H1 (cell line): ENCODE measurements around the gene DEK. TPM values are rescaled to one million over a fixed set of nuclear protein-coding genes. Genes with fewer than 3 reads are reported as not detected.

Experiments
- CTCF ChIA-PET: fragments of 300-600 bp; sonication (Branson Sonifier 250); formaldehyde crosslinking; loops from one replicate; lab custom pipeline; 2021; ENCODE audit not compliant: partially characterized antibody; lab: Charles Lee
- POLR2A ChIA-PET: fragments of 300-600 bp; sonication (Branson Sonifier 250); formaldehyde crosslinking; loops from one replicate; lab custom pipeline; 2021; ENCODE audit warnings: inconsistent platforms; ENCODE audit not compliant: partially characterized antibody; lab: Charles Lee
- DNase-seq, 2 experiments: peaks; one replicate each; pipeline versions ENCODE4 v3.0.0 to v3.0.0-alpha.2; 2010 to 2022; ENCODE audit warnings: low spot score in 2 of 2, low read depth in 1 of 2, mixed read lengths in 1 of 2
- FAIRE-seq: peaks from 2 replicates; lab custom pipeline; 2011; peaks lifted over from hg19 to GRCh38; lab: Jason Lieb, UNC
- H2AFZ ChIP-seq: 2 replicates; pipeline ENCODE4 v1.8.1; 2012; ENCODE audit warnings: low read length, inconsistent platforms
- H2AK5ac ChIP-seq: 2 replicates; pipeline ENCODE4 v1.6.1; 2013; ENCODE audit warnings: low read depth, low read length
- H2BK120ac ChIP-seq: replicated peaks from 2 replicates; pipeline ENCODE3; 2013; ENCODE audit warnings: low read depth, low read length, inconsistent platforms
- H2BK12ac ChIP-seq: 2 replicates; pipeline ENCODE4 v1.6.1; 2013; ENCODE audit warnings: low read depth, low read length
- H2BK15ac ChIP-seq: 2 replicates; pipeline ENCODE4 v1.6.1; 2013; ENCODE audit warnings: low read length
- H2BK20ac ChIP-seq: 2 replicates; pipeline ENCODE4 v1.6.1; 2013; ENCODE audit warnings: low read length
- H2BK5ac ChIP-seq: 2 replicates; pipeline ENCODE4 v1.6.1; 2013; ENCODE audit warnings: low read depth, low read length
- H3K14ac ChIP-seq: 2 replicates; pipeline ENCODE4 v1.6.1; 2013; ENCODE audit warnings: inconsistent platforms; ENCODE audit not compliant: insufficient read length
- H3K18ac ChIP-seq: 2 replicates; pipeline ENCODE4 v1.6.1; 2013; ENCODE audit warnings: low read length; ENCODE audit errors: extremely low read depth
- H3K23ac ChIP-seq: 2 replicates; pipeline ENCODE4 v1.6.1; 2013; ENCODE audit warnings: inconsistent platforms; ENCODE audit not compliant: insufficient read length
- H3K23me2 ChIP-seq: 2 replicates; pipeline ENCODE4 v1.6.1; 2013; ENCODE audit warnings: low read depth, low read length
- H3K27ac ChIP-seq: 2 replicates; pipeline ENCODE4 v1.6.1; 2011; ENCODE audit warnings: low read depth, low read length, inconsistent platforms
- H3K27me3 ChIP-seq, 4 experiments: replicated peaks in 1 of 4; 1 replicate in 1 of 4; 2 replicates in 3 of 4; pipeline versions ENCODE4 v1.6.1 to v1.8.1; 2011 to 2013; ENCODE audit warnings: low read length in 3 of 4, mild to moderate bottlenecking in 3 of 4, inconsistent platforms in 2 of 4, mixed read lengths in 2 of 4, moderate library complexity in 1 of 4; ENCODE audit not compliant: control insufficient read depth in 3 of 4, insufficient read depth in 3 of 4; ENCODE audit errors: extremely low read depth in 1 of 4
- H3K36me3 ChIP-seq, 4 experiments: 2 replicates each; pipeline versions ENCODE4 v1.6.1 to v1.8.1; 2011 to 2013; ENCODE audit warnings: mild to moderate bottlenecking in 4 of 4, low read length in 3 of 4, moderate library complexity in 2 of 4, control low read depth in 1 of 4, inconsistent platforms in 1 of 4; ENCODE audit not compliant: insufficient read depth in 4 of 4, control insufficient read depth in 2 of 4
- H3K4ac ChIP-seq: replicated peaks from 2 replicates; pipeline ENCODE3; 2013; ENCODE audit warnings: low read length, low read depth, mixed read lengths, inconsistent platforms; ENCODE audit not compliant: insufficient read length
- H3K4me1 ChIP-seq, 4 experiments: replicated peaks in 1 of 4; 1 replicate in 1 of 4; 2 replicates in 3 of 4; pipeline versions ENCODE4 v1.6.1 to v1.8.1; 2011 to 2013; ENCODE audit warnings: low read length in 3 of 4, inconsistent platforms in 2 of 4, mixed read lengths in 1 of 4; ENCODE audit not compliant: insufficient read depth in 4 of 4, control insufficient read depth in 3 of 4
- H3K4me2 ChIP-seq, 2 experiments: 2 replicates each; pipeline versions ENCODE4 v1.6.1 to v1.8.1; 2011 to 2013; ENCODE audit warnings: low read depth in 2 of 2, low read length in 2 of 2, control low read depth in 1 of 2, inconsistent platforms in 1 of 2, mild to moderate bottlenecking in 1 of 2; ENCODE audit not compliant: insufficient read depth in 1 of 2
- H3K4me3 ChIP-seq, 4 experiments: fragments of 200-600, 300-600 bp in 1 of 4; sonication (generic), shearing (Covaris generic), sonication (Bioruptor Twin) in 1 of 4; 2 replicates each; pipeline versions ENCODE4 v1.5.1 to v1.8.1; 2011 to 2016; ENCODE audit warnings: low read length in 4 of 4, low read depth in 3 of 4, control low read depth in 2 of 4, inconsistent platforms in 2 of 4, mild to moderate bottlenecking in 2 of 4, mixed read lengths in 1 of 4, moderate library complexity in 1 of 4; ENCODE audit not compliant: insufficient read depth in 2 of 4; ENCODE audit errors: extremely low read depth in 1 of 4
- H3K56ac ChIP-seq: replicated peaks from 2 replicates; pipeline ENCODE3; 2013; ENCODE audit warnings: low read depth, mild to moderate bottlenecking, mixed read lengths, low read length, inconsistent platforms; ENCODE audit not compliant: insufficient read length
- H3K79me1 ChIP-seq: 2 replicates; pipeline ENCODE4 v1.6.1; 2013; ENCODE audit warnings: low read depth, low read length, control low read depth
- H3K79me2 ChIP-seq, 2 experiments: 2 replicates each; pipeline versions ENCODE4 v1.6.1 to v1.8.1; 2012 to 2013; ENCODE audit warnings: low read length in 2 of 2, mild to moderate bottlenecking in 2 of 2, inconsistent platforms in 1 of 2; ENCODE audit not compliant: insufficient read depth in 2 of 2, control insufficient read depth in 1 of 2
- H3K9ac ChIP-seq, 4 experiments: replicated peaks in 1 of 4; 1 replicate in 1 of 4; 2 replicates in 3 of 4; pipeline versions ENCODE4 v1.6.1 to v1.8.1; 2011 to 2013; ENCODE audit warnings: low read depth in 3 of 4, low read length in 3 of 4, control low read depth in 2 of 4, mild to moderate bottlenecking in 2 of 4, moderate library complexity in 2 of 4, inconsistent platforms in 1 of 4; ENCODE audit errors: extremely low read depth in 1 of 4
- H3K9me3 ChIP-seq, 2 experiments: 2 replicates each; pipeline versions ENCODE4 v1.6.1 to v1.8.1; 2012 to 2013; ENCODE audit warnings: mild to moderate bottlenecking in 2 of 2, moderate library complexity in 2 of 2, control low read depth in 1 of 2, inconsistent platforms in 1 of 2, low read depth in 1 of 2, low read length in 1 of 2, mixed read lengths in 1 of 2; ENCODE audit not compliant: insufficient read depth in 2 of 2
- H4K20me1 ChIP-seq, 2 experiments: replicated peaks in 1 of 2; 2 replicates each; pipeline versions ENCODE3 to v1.8.1; 2011 to 2013; ENCODE audit warnings: inconsistent platforms in 2 of 2, low read length in 2 of 2, mild to moderate bottlenecking in 1 of 2; ENCODE audit not compliant: insufficient read depth in 2 of 2, control insufficient read depth in 1 of 2
- H4K5ac ChIP-seq: 2 replicates; pipeline ENCODE4 v1.6.1; 2013; ENCODE audit warnings: low read length, low read depth, mixed read lengths, inconsistent platforms; ENCODE audit not compliant: insufficient read length
- H4K8ac ChIP-seq: 2 replicates; pipeline ENCODE4 v1.8.0; 2013; ENCODE audit warnings: mild to moderate bottlenecking, moderate library complexity, low read length, inconsistent platforms; ENCODE audit not compliant: insufficient read depth; ENCODE audit errors: extremely low read depth
- H4K91ac ChIP-seq: replicated peaks from 2 replicates; pipeline ENCODE3; 2013; ENCODE audit warnings: low read length, mixed read lengths, inconsistent platforms; ENCODE audit not compliant: insufficient read length
- ASH2L ChIP-seq: fragments of 200-600, 300-600 bp; sonication (generic); IDR thresholded peaks from one replicate; pipeline ENCODE4 v1.7.1; 2017; ENCODE audit warnings: low read length
- CHD2 ChIP-seq: IDR thresholded peaks from 2 replicates; pipeline ENCODE4 v1.6.1; 2012; ENCODE audit warnings: low read length, improper control_type of control experiment
- CTBP2 ChIP-seq: IDR thresholded peaks from 2 replicates; pipeline ENCODE4 v1.7.0; 2011; ENCODE audit warnings: borderline replicate concordance, mild to moderate bottlenecking, moderate library complexity, mixed read lengths, low read length; ENCODE audit not compliant: insufficient read depth, insufficient read length
- KDM4A ChIP-seq: IDR thresholded peaks from one replicate; pipeline ENCODE4 v1.7.1; 2012; ENCODE audit warnings: low read depth, mild to moderate bottlenecking, moderate library complexity, low read length, inconsistent platforms; ENCODE audit not compliant: severe bottlenecking
- KDM5A ChIP-seq: fragments of 200-600 bp; IDR thresholded peaks from 2 replicates; pipeline ENCODE4 v1.7.1; 2012; ENCODE audit warnings: mild to moderate bottlenecking, low read length, inconsistent platforms, mixed read lengths
- SIX5 ChIP-seq: IDR thresholded peaks from 2 replicates; pipeline ENCODE4 v1.6.1; 2011; ENCODE audit warnings: mild to moderate bottlenecking, low read depth, low read length
- SP1 ChIP-seq: IDR thresholded peaks from 2 replicates; pipeline ENCODE4 v1.6.1; 2011; ENCODE audit warnings: low read depth, low read length
- TBP ChIP-seq: IDR thresholded peaks from 2 replicates; pipeline ENCODE4 v1.6.1; 2011; ENCODE audit warnings: low read depth, low read length, improper control_type of control experiment
- WGBS, 2 experiments: shearing (Covaris generic) in 1 of 2; methylation state at CpG; one replicate each; pipeline versions ENCODE4 v1.1.6 to v1.1.7; 2013 to 2015; ENCODE audit warnings: low lambda C conversion rate in 2 of 2, mixed read lengths in 2 of 2, inconsistent platforms in 1 of 2, low coverage in 1 of 2, missing lambda C conversion rate in 1 of 2; ENCODE audit not compliant: insufficient replicate concordance in 2 of 2, insufficient coverage in 1 of 2, insufficient read length in 1 of 2; ENCODE audit errors: extremely low coverage in 1 of 2, missing lambda C conversion rate in 1 of 2; 5-methylcytosine and 5-hydroxymethylcytosine counted together
- polyA plus RNA-seq, 7 experiments: library from polyadenylated mRNA; depleted of rRNA in 3 of 7; stranded (reverse) in 5 of 7; unstranded in 2 of 7; fragments of >200 nt in 5 of 7; fragments of 200-250 nt in 2 of 7; gene quantifications; 1 replicate in 5 of 7; 2 replicates in 1 of 7; 4 replicates in 1 of 7; pipeline versions ENCODE4 v1.2.1 to v1.2.3, GENCODE V29; 2011 to 2013; ENCODE audit warnings: missing spikeins in 2 of 7, mixed read lengths in 2 of 7
- total RNA-seq: library from RNA; stranded (reverse); fragmentation: NEBNext Ultra II Directional; extraction: Animal tissue kit (Norgen Biotek cat#: 25700); gene quantifications from 2 replicates; pipeline ENCODE4 v1.2.1, GENCODE V29; 2021
- TF ChIP-seq, protein P1 (sequence below): IDR thresholded peaks from 2 replicates; pipeline ENCODE4 v1.6.1; 2011; ENCODE audit warnings: low read length, improper control_type of control experiment

The DEK gene
- total and polyA plus RNA-seq, 2 of the 8 experiments (the other 6 are each of a cell fraction or from before 2014, with no cell fraction given) = 40.0 to 228 TPM

DNA sequence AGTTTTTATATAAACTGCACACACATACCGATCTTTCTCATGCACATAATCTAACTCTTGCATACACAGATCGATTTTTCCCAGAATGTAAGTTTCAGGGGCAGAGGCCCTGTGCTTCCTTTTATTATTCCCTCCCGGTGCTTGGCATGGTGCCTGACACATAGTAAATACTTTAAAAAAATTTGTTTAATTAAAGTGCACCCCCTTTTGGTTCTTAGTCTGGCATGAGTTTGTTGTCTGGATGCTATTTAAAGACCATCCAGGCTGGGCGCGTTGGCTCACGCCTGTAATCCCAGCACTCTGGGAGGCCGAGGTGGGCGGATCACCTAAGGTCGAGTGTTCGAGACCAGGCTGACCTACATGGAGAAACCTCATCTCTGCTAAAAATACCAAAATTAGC, 5.4 kb upstream of the DEK start:
- H3K4me1 ChIP-seq = peaks cover 0 to 10% (median 2%) of the 10 kb centered on the region in 4 experiments; a peak in 4 of 7 replicates
- TF ChIP-seq, protein P1, sequence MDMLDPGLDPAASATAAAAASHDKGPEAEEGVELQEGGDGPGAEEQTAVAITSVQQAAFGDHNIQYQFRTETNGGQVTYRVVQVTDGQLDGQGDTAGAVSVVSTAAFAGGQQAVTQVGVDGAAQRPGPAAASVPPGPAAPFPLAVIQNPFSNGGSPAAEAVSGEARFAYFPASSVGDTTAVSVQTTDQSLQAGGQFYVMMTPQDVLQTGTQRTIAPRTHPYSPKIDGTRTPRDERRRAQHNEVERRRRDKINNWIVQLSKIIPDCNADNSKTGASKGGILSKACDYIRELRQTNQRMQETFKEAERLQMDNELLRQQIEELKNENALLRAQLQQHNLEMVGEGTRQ = no peak
- TF ChIP-seq ASH2L (no peak), KDM5A (no peak), CHD2 (no peak), KDM4A (no peak), CTBP2 (no peak), TBP (no peak), SIX5 (no peak), SP1 (no peak)
- no peak for DNase-seq
- CTCF ChIA-PET = no interaction called here
- no peak overlapping the region for H3K27ac ChIP-seq
- H3K36me3 ChIP-seq = no peaks in the 10 kb centered on the region
- no peak overlapping the region for H3K56ac ChIP-seq
- no peak overlapping the region for H3K9ac ChIP-seq
- POLR2A ChIA-PET = no interaction called here
- no peak overlapping the region for H4K5ac ChIP-seq
- no peak overlapping the region for H2BK120ac ChIP-seq
- no peak overlapping the region for H3K23ac ChIP-seq
- no peaks in the 10 kb centered on the region for H3K79me2 ChIP-seq
- H2BK5ac ChIP-seq = no peak overlapping the region
- H2BK20ac ChIP-seq = no peak overlapping the region
- H2BK12ac ChIP-seq = no peak overlapping the region
- no peak overlapping the region for H3K4ac ChIP-seq
- H3K27me3 ChIP-seq = no peaks in the 10 kb centered on the region; a peak in 2 of 7 replicates
- no peaks in the 10 kb centered on the region for H3K9me3 ChIP-seq
- H3K79me1 ChIP-seq = no peaks in the 10 kb centered on the region
- H2BK15ac ChIP-seq = no peak overlapping the region
- H3K4me2 ChIP-seq = no peak overlapping the region
- 91% methylated on average over 10 of the region's 10 CpGs; no CpG with 5 or more reads in 1 of the 2 experiments for WGBS, 2 experiments
- no peak overlapping the region for H3K14ac ChIP-seq
- H3K4me3 ChIP-seq = no peak overlapping the region
- no peak for FAIRE-seq
- no peak overlapping the region for H3K18ac ChIP-seq
- no peak overlapping the region for H4K8ac ChIP-seq
- no peak overlapping the region for H2AFZ ChIP-seq
- peaks cover 2% of the 10 kb centered on the region; the same call in 1 of the 2 replicates for H3K23me2 ChIP-seq
- H4K91ac ChIP-seq = no peak overlapping the region
- H4K20me1 ChIP-seq = no peaks in the 10 kb centered on the region
- no peak overlapping the region for H2AK5ac ChIP-seq
